CD4-positive, alpha-beta T cell treated with Interleukin-17A for 1 hour (primary cell): ENCODE results near the gene DCDC1.

ENCODE experiments used
- DNase-seq: peaks from one replicate; pipeline ENCODE4 v3.0.0-alpha.2; 2020

Gene DCDC1

GRCh38 chr11:30893318-30893717, 476.2 kb downstream of the DCDC1 start:
- DNase-seq = no peak

- DNase-seq = no peak
These were observed 480.3 kb downstream of the DCDC1 start for GRCh38 chr11:30889143-30889794.

GRCh38 chr11:30879322-30880005, 490.1 kb downstream of the DCDC1 start:
- no peak for DNase-seq

DNA sequence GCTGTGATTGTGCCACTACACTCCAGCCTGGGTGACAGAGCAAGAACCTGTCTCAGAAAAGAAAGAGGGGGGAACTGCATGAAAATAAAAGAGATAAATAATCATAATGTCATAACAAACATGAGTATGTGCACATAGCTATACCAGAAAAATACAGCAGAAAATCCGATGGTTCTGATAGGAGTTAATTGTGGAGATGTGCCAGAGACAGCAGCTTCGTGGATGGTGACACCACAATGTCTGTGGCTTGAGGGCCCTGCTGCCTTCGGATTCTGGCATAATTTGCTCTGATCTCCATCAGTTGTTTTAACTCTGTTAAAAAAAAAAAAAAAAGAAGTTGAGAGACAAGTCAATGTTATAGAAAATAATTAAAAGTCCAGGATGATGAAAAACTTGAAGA, 491.1 kb downstream of the DCDC1 start:
- DNase-seq = no peak

- no peak for DNase-seq
These were observed 492.7 kb downstream of the DCDC1 start for GRCh38 chr11:30876663-30877396.

DNA sequence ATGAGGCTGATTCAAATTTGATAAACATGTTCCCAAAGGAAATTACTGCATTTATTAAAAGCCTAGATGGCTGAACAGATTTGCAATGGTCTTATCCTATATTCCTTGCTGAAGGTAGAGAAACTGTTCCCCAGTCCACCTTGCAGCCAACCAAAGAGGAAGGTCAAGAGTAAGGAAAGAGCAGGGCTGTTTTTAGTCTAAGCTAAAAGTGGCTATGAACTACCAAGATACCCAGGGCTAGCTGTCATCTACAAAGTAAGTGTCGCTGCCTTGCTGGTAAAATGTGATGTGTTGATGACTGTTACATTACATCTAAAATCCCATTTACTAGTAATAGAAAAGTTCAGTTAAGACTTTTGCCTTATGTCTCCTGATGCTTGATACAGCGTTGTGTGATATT, 493.3 kb downstream of the DCDC1 start:
- no peak for DNase-seq

- DNase-seq = no peak
These were observed 493.7 kb downstream of the DCDC1 start for GRCh38 chr11:30875806-30876205.

- no peak for DNase-seq
These were observed 495.5 kb downstream of the DCDC1 start for GRCh38 chr11:30873924-30874610.

GRCh38 chr11:30868626-30869081, 500.9 kb downstream of the DCDC1 start:
- DNase-seq = no peak

GRCh38 chr11:30863209-30863608, 506.3 kb downstream of the DCDC1 start:
- DNase-seq = no peak

GRCh38 chr11:30861531-30861930, 508.0 kb downstream of the DCDC1 start:
- DNase-seq = no peak

- DNase-seq = no peak
These were observed 508.5 kb downstream of the DCDC1 start for GRCh38 chr11:30861064-30861463.

GRCh38 chr11:30860146-30860545, 509.4 kb downstream of the DCDC1 start:
- no peak for DNase-seq

DNA sequence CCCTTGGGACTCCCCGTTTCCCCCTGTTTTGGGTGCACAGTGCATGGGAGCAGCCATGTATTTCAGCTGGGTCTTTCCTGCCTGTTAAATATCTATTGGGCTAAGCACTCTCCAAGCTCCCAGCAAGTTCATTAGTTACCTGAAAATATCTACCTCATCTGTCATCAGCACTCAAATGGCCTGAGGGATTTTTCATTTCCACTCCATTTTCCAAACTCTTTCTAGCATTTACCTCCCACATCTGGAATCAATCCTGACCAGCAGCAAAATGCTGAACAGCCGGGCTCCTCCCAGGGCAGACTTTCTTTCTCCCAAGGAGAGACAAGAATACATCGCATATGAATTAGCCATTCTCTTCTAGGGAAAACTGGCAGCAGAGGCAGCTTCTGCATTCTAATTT, 509.9 kb downstream of the DCDC1 start:
- DNase-seq = no peak

DNA sequence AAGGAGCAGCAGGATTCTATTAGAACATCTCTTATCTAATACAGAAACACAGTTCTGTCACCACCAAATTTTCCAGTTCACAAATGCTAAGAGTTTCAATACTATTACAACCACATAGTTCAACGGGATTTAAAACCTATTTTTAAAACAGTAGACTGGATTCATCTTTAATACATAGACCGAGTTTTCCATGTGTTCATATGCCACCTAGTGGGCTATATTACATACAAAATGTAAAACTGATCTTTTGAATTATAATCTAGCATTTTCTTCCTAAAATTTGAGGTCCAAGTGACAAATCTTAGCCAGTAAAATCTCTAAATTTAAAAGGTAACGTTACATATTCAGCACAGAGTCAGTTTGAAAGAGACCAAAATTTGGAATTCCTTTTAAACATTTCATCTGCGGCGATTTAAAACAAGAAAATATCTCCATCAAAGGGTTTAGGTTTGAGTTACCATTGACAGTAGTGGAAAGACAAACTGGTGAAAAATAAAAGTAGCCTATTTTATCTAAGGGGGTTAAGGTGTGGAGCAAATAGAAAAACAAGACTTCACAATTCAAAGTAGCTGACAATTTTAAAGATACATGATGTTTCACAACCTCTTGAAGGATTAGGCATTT, 514.0 kb downstream of the DCDC1 start:
- DNase-seq = no peak

DNA sequence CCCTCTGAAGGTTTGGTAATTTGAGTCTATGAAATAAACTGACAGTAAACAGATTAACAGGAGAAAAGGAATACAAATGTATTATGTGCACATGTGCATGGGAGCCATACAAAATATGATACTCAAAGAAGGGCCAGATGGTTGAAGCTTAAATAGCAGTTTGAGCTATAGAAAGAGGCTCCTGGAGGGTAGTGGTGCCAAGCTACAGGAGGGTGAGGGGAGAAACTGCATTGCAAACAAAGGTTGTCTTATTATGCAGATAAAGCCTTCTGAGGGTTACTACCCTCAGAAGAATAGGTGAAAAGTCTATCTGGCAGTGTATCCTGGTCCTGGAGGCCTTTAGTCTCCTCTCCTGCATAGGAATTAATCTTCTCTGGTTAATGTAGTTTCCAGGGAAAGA, 516.1 kb downstream of the DCDC1 start:
- no peak for DNase-seq

GRCh38 chr11:30852645-30853044, 516.9 kb downstream of the DCDC1 start:
- DNase-seq = no peak

GRCh38 chr11:30852091-30852490, 517.4 kb downstream of the DCDC1 start:
- DNase-seq = no peak

DNA sequence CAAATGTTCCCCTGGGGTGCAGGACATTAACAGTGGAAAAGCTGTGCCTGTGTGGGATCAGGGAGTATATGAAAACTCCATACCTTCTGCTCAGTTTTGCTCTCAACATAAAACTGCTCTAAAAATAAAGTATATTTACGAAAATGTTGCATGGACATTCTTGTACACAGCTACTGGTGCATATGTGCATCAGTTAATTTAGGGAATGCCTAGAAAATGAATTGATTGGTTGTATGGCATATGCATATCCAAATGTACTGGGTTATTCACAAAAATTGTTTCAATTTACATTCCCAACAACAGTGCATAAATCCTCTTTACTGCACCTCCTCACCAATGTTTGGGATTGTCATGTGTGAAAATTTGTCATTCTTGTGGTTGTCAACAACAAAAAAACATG, 532.3 kb downstream of the DCDC1 start:
- no peak for DNase-seq

DNA sequence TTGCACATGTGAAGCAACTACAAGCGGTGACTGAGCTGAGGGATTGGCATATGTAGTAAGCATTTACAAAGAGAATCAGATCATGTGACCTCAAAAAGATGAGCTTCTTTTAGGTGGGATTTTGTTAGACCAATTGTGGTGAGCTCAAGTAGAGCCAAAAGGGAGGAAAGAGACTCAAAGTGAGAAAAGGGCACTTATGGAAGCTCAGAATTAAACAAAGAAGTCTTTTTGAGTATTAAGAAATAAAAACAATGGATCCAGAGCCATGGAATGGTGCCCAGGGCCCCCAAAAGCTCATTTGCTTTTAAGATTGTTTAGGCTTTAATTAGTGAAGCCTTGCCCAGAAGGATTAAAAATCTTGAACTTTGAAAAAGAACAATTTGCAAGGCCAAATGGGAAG, 536.7 kb downstream of the DCDC1 start:
- DNase-seq = no peak

- no peak for DNase-seq
These were observed 538.9 kb downstream of the DCDC1 start for GRCh38 chr11:30830681-30831080.

GRCh38 chr11:30826911-30827310, 542.6 kb downstream of the DCDC1 start:
- no peak for DNase-seq

DNA sequence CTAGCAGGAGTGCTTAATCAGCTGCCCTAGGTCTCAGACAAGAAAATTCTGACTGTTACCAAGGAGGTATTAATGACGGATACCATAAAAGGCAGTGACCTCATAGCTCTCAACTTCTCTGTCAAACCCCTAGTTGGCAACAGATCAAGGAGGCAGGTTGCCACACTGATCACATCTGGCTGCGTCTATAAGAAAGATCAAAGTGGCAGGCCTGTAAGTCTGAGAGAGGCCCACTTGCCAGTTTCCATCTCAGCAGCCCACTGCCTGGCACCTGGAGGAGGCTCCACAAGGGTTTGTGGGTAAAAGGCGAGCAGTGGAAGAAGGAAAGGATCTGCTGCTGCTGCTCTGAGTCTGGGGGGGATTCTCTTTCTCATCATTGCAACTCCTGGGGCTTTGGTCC, 543.8 kb downstream of the DCDC1 start:
- no peak for DNase-seq
